Keratinocyte (primary cell): Measurements from ENCODE around the gene BBX. TPM values are rescaled to one million over a fixed set of nuclear protein-coding genes. Genes with fewer than 3 reads are reported as not detected.

Experiments
- DNase-seq: peaks from one replicate; pipeline ENCODE4 v3.0.0-alpha.2; 2011; ENCODE audit warnings: low read depth, missing footprints, low spot score
- FAIRE-seq: peaks from 2 replicates; lab custom pipeline; 2011; peaks lifted over from hg19 to GRCh38; lab: Jason Lieb, UNC
- H2AFZ ChIP-seq: 2 replicates; pipeline ENCODE4 v1.6.0; 2012; ENCODE audit warnings: low read length, control low read depth, inconsistent platforms; ENCODE audit not compliant: control insufficient read depth
- H3K27ac ChIP-seq: 2 replicates; pipeline ENCODE4 v1.5.1; 2011; ENCODE audit warnings: low read length; ENCODE audit not compliant: control insufficient read depth, insufficient read depth
- H3K27me3 ChIP-seq: 3 replicates; pipeline ENCODE4 v1.6.0; 2011; ENCODE audit warnings: low read length; ENCODE audit not compliant: control insufficient read depth, insufficient read depth; ENCODE audit errors: extremely low read depth
- H3K36me3 ChIP-seq, 2 experiments: 2 replicates in 1 of 2; 3 replicates in 1 of 2; pipeline ENCODE4 v1.5.1; 2011; ENCODE audit warnings: low read length in 2 of 2, mild to moderate bottlenecking in 1 of 2; ENCODE audit not compliant: control insufficient read depth in 2 of 2, insufficient read depth in 2 of 2; ENCODE audit errors: extremely low read depth in 1 of 2
- H3K4me1 ChIP-seq: 3 replicates; pipeline ENCODE4 v1.5.1; 2011; ENCODE audit warnings: low read length; ENCODE audit not compliant: control insufficient read depth, insufficient read depth; ENCODE audit errors: extremely low read depth
- H3K4me2 ChIP-seq: 3 replicates; pipeline ENCODE4 v1.6.0; 2011; ENCODE audit warnings: low read depth, low read length; ENCODE audit not compliant: control insufficient read depth, insufficient read depth; ENCODE audit errors: extremely low read depth
- H3K4me3 ChIP-seq, 3 experiments: fragments of 200-600 bp in 1 of 3; sonication (generic) in 1 of 3; 2 replicates in 2 of 3; 3 replicates in 1 of 3; pipeline ENCODE4 v1.5.1; 2011 to 2016; ENCODE audit warnings: low read length in 3 of 3, mild to moderate bottlenecking in 3 of 3, control low read depth in 2 of 3, inconsistent platforms in 1 of 3, low read depth in 1 of 3, mixed read lengths in 1 of 3, mixed run types in 1 of 3, moderate library complexity in 1 of 3; ENCODE audit not compliant: control insufficient read depth in 2 of 3, insufficient read depth in 2 of 3; ENCODE audit errors: extremely low read depth in 1 of 3
- H3K79me2 ChIP-seq: 2 replicates; pipeline ENCODE4 v1.6.0; 2012; ENCODE audit warnings: low read length; ENCODE audit not compliant: control insufficient read depth, insufficient read depth
- H3K9ac ChIP-seq: 3 replicates; pipeline ENCODE4 v1.6.0; 2011; ENCODE audit warnings: low read length; ENCODE audit not compliant: control insufficient read depth, insufficient read depth; ENCODE audit errors: extremely low read depth
- H3K9me1 ChIP-seq: 3 replicates; pipeline ENCODE4 v1.6.0; 2011; ENCODE audit warnings: low read length; ENCODE audit not compliant: control insufficient read depth, insufficient read depth; ENCODE audit errors: extremely low read depth
- H3K9me3 ChIP-seq: 2 replicates; pipeline ENCODE4 v1.5.1; 2012; ENCODE audit warnings: low read depth, low read length; ENCODE audit not compliant: control insufficient read depth
- H4K20me1 ChIP-seq: 3 replicates; pipeline ENCODE4 v1.6.0; 2011; ENCODE audit warnings: low read length; ENCODE audit not compliant: control insufficient read depth, insufficient read depth; ENCODE audit errors: extremely low read depth
- EZH2 ChIP-seq: IDR thresholded peaks from one replicate; pipeline ENCODE4 v1.6.1; 2012; ENCODE audit warnings: inconsistent platforms, mild to moderate bottlenecking, low read length, moderate library complexity
- dilution Hi-C: fragments of 300-500 bp; cut with MboI; formaldehyde crosslinking; loops from one replicate; pipeline ENCODE4 v1.7.0; 2020; ENCODE audit warnings: low sequenced_read_pairs; ENCODE audit not compliant: extremely low pct_ligation_motif_present
- polyA plus RNA-seq, 5 experiments: library from polyadenylated mRNA; depleted of rRNA in 3 of 5; stranded (reverse) in 3 of 5; stranded (forward) in 1 of 5; unstranded in 1 of 5; fragments of >200 nt; gene quantifications; 1 replicate in 1 of 5; 2 replicates in 3 of 5; 3 replicates in 1 of 5; pipeline versions ENCODE4 v1.2.1 to v1.2.3, GENCODE V29; 2011 to 2012; ENCODE audit warnings: missing spikeins in 2 of 5, low read depth in 1 of 5, low replicate concordance in 1 of 5
- TF ChIP-seq, protein P1 (sequence below), 3 experiments: IDR thresholded peaks in 1 of 3; conservative IDR thresholded peaks in 1 of 3; optimal IDR thresholded peaks in 1 of 3; 2 replicates in 2 of 3; 3 replicates in 1 of 3; pipeline versions ENCODE3 to v1.5.1; 2011; ENCODE audit warnings: low read length in 3 of 3, mild to moderate bottlenecking in 3 of 3, moderate library complexity in 2 of 3, control low read depth in 1 of 3, inconsistent platforms in 1 of 3; ENCODE audit not compliant: insufficient read depth in 2 of 3; ENCODE audit errors: extremely low read depth in 1 of 3

BBX gene
- polyA plus RNA-seq, 1 donor (not counting 4 experiments of a cell fraction or from before 2014, with no cell fraction given), result 43.4 TPM

DNA sequence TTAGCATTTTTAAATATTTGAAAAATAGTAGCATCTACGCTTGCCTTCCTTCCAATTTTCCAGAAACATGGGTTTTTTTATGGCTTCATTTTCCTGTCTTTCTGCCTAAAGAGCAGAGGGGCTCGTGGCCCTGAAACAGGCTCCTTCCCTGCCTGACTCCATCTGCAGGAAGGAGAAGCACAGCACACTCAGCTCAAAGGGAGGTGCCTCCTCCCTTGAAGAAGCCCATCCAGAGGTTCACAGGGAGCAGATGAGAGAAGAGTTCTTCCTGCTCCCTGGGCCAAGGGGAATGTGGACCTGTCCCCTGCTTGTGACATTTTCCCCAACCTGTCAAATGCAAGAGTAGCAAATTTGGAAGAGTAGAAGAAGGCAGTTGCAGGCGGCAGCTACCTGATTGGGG is 55.8 kb downstream of the BBX start:
- Histone ChIP-seq H3K9me3 (no peaks in the 10 kb centered on the region), H3K27me3 (no peaks in the 10 kb centered on the region), H3K4me2 (no peak overlapping the region), H3K4me1 (no peaks in the 10 kb centered on the region), H3K9me1 (no peaks in the 10 kb centered on the region), H3K36me3 (no peaks in the 10 kb centered on the region), H3K27ac (no peak overlapping the region), H3K9ac (no peak overlapping the region), H4K20me1 (no peaks in the 10 kb centered on the region), H3K4me3 (no peak overlapping the region), H2AFZ (no peak overlapping the region), H3K79me2 (no peaks in the 10 kb centered on the region)
- FAIRE-seq, result no peak
- dilution Hi-C loops, result no loop called here
- DNase-seq, result no peak
- no peak for TF ChIP-seq EZH2
- TF ChIP-seq, protein P1, sequence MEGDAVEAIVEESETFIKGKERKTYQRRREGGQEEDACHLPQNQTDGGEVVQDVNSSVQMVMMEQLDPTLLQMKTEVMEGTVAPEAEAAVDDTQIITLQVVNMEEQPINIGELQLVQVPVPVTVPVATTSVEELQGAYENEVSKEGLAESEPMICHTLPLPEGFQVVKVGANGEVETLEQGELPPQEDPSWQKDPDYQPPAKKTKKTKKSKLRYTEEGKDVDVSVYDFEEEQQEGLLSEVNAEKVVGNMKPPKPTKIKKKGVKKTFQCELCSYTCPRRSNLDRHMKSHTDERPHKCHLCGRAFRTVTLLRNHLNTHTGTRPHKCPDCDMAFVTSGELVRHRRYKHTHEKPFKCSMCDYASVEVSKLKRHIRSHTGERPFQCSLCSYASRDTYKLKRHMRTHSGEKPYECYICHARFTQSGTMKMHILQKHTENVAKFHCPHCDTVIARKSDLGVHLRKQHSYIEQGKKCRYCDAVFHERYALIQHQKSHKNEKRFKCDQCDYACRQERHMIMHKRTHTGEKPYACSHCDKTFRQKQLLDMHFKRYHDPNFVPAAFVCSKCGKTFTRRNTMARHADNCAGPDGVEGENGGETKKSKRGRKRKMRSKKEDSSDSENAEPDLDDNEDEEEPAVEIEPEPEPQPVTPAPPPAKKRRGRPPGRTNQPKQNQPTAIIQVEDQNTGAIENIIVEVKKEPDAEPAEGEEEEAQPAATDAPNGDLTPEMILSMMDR (optimal IDR thresholded peaks at IDR 0.05 in 1 of 3, IDR thresholded peaks at IDR 0.05 in 1 of 3, conservative IDR thresholded peaks at IDR 0.05 in 1 of 3; ENCODE audit: extremely low read depth in 1 of 3, insufficient read depth in 2 of 3, low read length in 3 of 3), result no peak

- Histone ChIP-seq H3K36me3 (no peaks in the 10 kb centered on the region), H3K4me2 (no peak overlapping the region), H3K27ac (no peak overlapping the region), H2AFZ (no peak overlapping the region), H3K9me3 (no peaks in the 10 kb centered on the region), H4K20me1 (no peaks in the 10 kb centered on the region), H3K4me1 (no peaks in the 10 kb centered on the region), H3K79me2 (no peaks in the 10 kb centered on the region), H3K27me3 (no peaks in the 10 kb centered on the region), H3K4me3 (no peak overlapping the region), H3K9ac (no peak overlapping the region), H3K9me1 (no peaks in the 10 kb centered on the region)
- dilution Hi-C loops, result no loop called here
- TF ChIP-seq, protein P1 (optimal IDR thresholded peaks at IDR 0.05 in 1 of 3, IDR thresholded peaks at IDR 0.05 in 1 of 3, conservative IDR thresholded peaks at IDR 0.05 in 1 of 3; ENCODE audit: extremely low read depth in 1 of 3, insufficient read depth in 2 of 3, low read length in 3 of 3), result no peak
- TF ChIP-seq EZH2, result no peak
- DNase-seq (no peak), FAIRE-seq (no peak)
Measured at GRCh38 chr3:107579371-107579770, 56.6 kb downstream of the BBX start.
